Measurements from ENCODE around the gene PRKAA1. TPM values are rescaled to one million over a fixed set of nuclear protein-coding genes. Genes with fewer than 3 reads are reported as not detected.

The PRKAA1 gene
- total RNA-seq, 1 experiment from 2014 or later = 28.8 TPM

DNA sequence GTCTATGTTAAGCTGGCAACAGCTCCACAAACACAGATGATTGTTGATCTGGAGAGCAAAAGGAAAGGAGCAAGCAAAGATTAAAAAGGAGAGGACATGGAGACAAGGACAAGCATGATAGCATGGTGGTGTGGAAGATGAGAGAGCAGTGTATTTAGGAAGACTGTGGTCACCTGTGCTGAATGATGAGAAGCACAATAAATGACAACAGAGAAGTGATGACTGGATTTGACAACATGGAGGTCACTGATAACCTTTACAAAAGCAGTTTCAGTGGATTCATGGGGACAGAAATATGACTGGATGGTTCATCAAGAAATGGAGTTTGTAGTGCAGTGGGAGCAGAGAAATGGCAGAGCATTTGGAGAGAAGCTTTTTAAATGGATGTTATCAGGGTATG is 62.6 kb downstream of the PRKAA1 start:
- H2BK5ac ChIP-seq (ENCODE audit: insufficient read length, low read length) = no peak overlapping the region
- H3K27me3 ChIP-seq (ENCODE audit: insufficient read depth, low read length) = no peaks in the 10 kb centered on the region
- no peak overlapping the region for H2AFZ ChIP-seq (ENCODE audit: low read length)
- H4K8ac ChIP-seq (replicated peaks; ENCODE audit: insufficient read length, low read depth, low read length) = no peak overlapping the region
- H3T11ph ChIP-seq (ENCODE audit: low read length) = no peak overlapping the region
- Mint-ChIP-seq H3K36me3 (ENCODE audit: insufficient read depth in 1 of 3, low read depth in 3 of 3) (peaks cover 3 to 6% (median 4%) of the 10 kb centered on the region in 3 experiments; a peak in 5 of 7 replicates), H3K9me3 (no peaks in the 10 kb centered on the region), H3K4me3 (no peak overlapping the region), H3K27me3 (ENCODE audit: low read depth) (no peaks in the 10 kb centered on the region), H3K27ac (no peak overlapping the region), H3K4me1 (no peaks in the 10 kb centered on the region)
- H3K4ac ChIP-seq (ENCODE audit: low read depth, low read length) = no peak overlapping the region
- no peak overlapping the region for H3K56ac ChIP-seq (ENCODE audit: insufficient read length, low read depth, low read length)
- no peaks in the 10 kb centered on the region for H3K23me2 ChIP-seq (ENCODE audit: insufficient read length, low read depth, low read length, poor library complexity, severe bottlenecking)
- H2BK12ac ChIP-seq (ENCODE audit: insufficient read length, low read depth, low read length) = no peak overlapping the region
- no peak overlapping the region for H4K5ac ChIP-seq (ENCODE audit: insufficient read length, low read depth, low read length)
- no peak overlapping the region for H2BK15ac ChIP-seq (ENCODE audit: low read depth, low read length)
- H3K79me2 ChIP-seq (ENCODE audit: insufficient read depth, low read length) = 0 out of 2 replicates have a peak, but pooled peaks cover 1% of the 10 kb centered on the region
- H3K4me1 ChIP-seq (ENCODE audit: insufficient read depth, low read length) = no peaks in the 10 kb centered on the region
- H2BK120ac ChIP-seq (ENCODE audit: low read depth, low read length, poor library complexity, severe bottlenecking) = no peak overlapping the region
- H4K20me1 ChIP-seq (ENCODE audit: control insufficient read depth, insufficient read depth, insufficient read length) = no peaks in the 10 kb centered on the region
- H3K14ac ChIP-seq (ENCODE audit: insufficient read depth, low read length) = no peak overlapping the region
- no peak overlapping the region for H2AK5ac ChIP-seq (ENCODE audit: insufficient read length, low read length)
- no peak overlapping the region for H3K9ac ChIP-seq (ENCODE audit: extremely low read depth, insufficient read length, low read length)
- no peak overlapping the region for H3K18ac ChIP-seq (ENCODE audit: insufficient read length, low read depth, low read length)
- H3K27ac ChIP-seq (ENCODE audit: insufficient read length, low read depth, low read length) = no peak overlapping the region
- no peak overlapping the region for H3K4me2 ChIP-seq (ENCODE audit: insufficient read depth, insufficient read length, low read length)
- DNase-seq = no peak
- no peak overlapping the region for H4K91ac ChIP-seq (ENCODE audit: insufficient read length, low read depth, low read length)
- H3K9me3 ChIP-seq (ENCODE audit: control insufficient read depth, low read depth, low read length) = no peaks in the 10 kb centered on the region
- H3K23ac ChIP-seq (ENCODE audit: insufficient read length, low read depth, low read length) = no peak overlapping the region
- H3K79me1 ChIP-seq (ENCODE audit: insufficient read depth, low read depth, low read length, poor library complexity, severe bottlenecking) = no peaks in the 10 kb centered on the region
- no peak overlapping the region for H2BK20ac ChIP-seq (ENCODE audit: low read depth, low read length, poor library complexity, severe bottlenecking)
- TF ChIP-seq CTCF (conservative IDR thresholded peaks at IDR 0.05) = no peak
